Measurements from ENCODE around the gene PSME3. TPM values are rescaled to one million over a fixed set of nuclear protein-coding genes. Genes with fewer than 3 reads are reported as not detected.
"Not testable (repeated sequence)": the region's sequence is repeated elsewhere in the genome, so short reads cannot be mapped to it uniquely, and the experiment has no call there.

The PSME3 gene
- total RNA-seq, 1 donor from 2014 or later = 92.0 TPM

DNA sequence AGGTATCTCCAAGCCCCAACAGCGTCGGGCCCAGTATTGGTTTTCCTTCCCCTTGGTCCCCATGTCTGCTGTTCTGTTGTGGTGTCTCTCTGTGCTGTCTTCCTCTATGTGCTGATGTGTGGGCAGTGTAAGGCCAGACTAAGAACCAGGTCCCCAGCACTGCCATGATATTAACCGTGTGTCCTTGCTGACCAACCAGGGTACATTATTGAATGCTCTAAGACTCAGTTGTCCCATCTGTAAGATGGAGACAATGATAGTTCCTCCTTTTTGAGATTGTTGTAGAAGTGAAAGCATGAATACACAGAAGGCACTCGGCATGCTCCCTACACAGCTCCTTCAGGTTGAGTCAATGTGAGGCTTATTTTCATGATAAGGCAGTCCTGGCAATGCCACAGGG, 38.5 kb downstream of the PSME3 start:
- H3K27ac Mint-ChIP-seq = no peak overlapping the region
- H3K4me3 Mint-ChIP-seq = no peak overlapping the region
- H3K9me3 Mint-ChIP-seq = peaks cover 18% of the 10 kb centered on the region
- TF ChIP-seq, protein P1, sequence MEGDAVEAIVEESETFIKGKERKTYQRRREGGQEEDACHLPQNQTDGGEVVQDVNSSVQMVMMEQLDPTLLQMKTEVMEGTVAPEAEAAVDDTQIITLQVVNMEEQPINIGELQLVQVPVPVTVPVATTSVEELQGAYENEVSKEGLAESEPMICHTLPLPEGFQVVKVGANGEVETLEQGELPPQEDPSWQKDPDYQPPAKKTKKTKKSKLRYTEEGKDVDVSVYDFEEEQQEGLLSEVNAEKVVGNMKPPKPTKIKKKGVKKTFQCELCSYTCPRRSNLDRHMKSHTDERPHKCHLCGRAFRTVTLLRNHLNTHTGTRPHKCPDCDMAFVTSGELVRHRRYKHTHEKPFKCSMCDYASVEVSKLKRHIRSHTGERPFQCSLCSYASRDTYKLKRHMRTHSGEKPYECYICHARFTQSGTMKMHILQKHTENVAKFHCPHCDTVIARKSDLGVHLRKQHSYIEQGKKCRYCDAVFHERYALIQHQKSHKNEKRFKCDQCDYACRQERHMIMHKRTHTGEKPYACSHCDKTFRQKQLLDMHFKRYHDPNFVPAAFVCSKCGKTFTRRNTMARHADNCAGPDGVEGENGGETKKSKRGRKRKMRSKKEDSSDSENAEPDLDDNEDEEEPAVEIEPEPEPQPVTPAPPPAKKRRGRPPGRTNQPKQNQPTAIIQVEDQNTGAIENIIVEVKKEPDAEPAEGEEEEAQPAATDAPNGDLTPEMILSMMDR (IDR thresholded peaks at IDR 0.05; ENCODE audit: unreplicated experiment) = no peak
- H3K27me3 Mint-ChIP-seq (ENCODE audit: low read depth) = peaks cover 28% of the 10 kb centered on the region
- DNase-seq (ENCODE audit: low spot score in 2 of 2, unreplicated experiment in 2 of 2) = no peak
- peaks cover 3% of the 10 kb centered on the region for H3K36me3 Mint-ChIP-seq
- no peaks in the 10 kb centered on the region for H3K4me1 Mint-ChIP-seq

DNA sequence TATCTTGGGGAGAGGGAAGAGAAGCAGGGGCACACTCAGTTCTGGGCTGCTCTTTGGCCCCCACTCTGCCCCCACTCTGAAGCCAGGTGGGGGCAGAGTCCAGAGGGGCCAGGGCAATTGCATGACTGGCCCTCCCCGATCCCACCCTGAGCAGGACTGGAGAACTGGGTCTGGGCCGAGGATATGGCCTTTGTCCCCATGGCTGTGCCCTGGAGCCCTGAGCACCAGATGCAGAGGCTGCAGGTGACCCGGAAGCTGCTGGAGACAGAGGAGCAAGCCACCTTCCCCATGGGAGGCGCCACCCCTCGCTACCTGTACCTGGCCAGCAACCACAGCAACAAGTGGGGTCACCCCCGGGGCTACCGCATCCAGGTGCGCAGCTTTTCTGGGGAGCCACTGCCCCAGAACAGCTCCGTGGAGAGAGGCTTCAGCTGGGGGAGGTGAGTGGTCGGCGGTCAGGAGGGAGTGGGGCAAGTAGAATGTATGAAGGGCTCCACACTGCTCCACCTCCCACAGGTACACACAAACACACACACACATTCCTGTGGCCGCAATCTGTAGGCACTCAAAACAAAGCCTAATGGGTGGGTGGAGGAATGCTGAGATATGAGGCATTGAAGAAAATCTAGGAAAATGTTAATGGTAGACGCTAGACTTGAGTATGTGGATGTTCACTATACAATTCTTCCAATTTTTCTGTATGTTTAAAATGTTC, 39.2 kb downstream of the PSME3 start:
- Mint-ChIP-seq H3K27ac (no peak overlapping the region), H3K9me3 (peaks cover 18% of the 10 kb centered on the region), H3K36me3 (peaks cover 3% of the 10 kb centered on the region), H3K27me3 (ENCODE audit: low read depth) (peaks cover 32% of the 10 kb centered on the region), H3K4me1 (no peaks in the 10 kb centered on the region), H3K4me3 (no peak overlapping the region)
- no peak for DNase-seq (ENCODE audit: low spot score in 2 of 2, unreplicated experiment in 2 of 2)
- TF ChIP-seq, protein P1 (IDR thresholded peaks at IDR 0.05; ENCODE audit: unreplicated experiment) = no peak

GRCh38 chr17:42873315-42873714, 40.1 kb downstream of the PSME3 start:
- Mint-ChIP-seq H3K4me1 (no peaks in the 10 kb centered on the region), H3K27ac (no peak overlapping the region), H3K9me3 (peaks cover 18% of the 10 kb centered on the region)

DNA sequence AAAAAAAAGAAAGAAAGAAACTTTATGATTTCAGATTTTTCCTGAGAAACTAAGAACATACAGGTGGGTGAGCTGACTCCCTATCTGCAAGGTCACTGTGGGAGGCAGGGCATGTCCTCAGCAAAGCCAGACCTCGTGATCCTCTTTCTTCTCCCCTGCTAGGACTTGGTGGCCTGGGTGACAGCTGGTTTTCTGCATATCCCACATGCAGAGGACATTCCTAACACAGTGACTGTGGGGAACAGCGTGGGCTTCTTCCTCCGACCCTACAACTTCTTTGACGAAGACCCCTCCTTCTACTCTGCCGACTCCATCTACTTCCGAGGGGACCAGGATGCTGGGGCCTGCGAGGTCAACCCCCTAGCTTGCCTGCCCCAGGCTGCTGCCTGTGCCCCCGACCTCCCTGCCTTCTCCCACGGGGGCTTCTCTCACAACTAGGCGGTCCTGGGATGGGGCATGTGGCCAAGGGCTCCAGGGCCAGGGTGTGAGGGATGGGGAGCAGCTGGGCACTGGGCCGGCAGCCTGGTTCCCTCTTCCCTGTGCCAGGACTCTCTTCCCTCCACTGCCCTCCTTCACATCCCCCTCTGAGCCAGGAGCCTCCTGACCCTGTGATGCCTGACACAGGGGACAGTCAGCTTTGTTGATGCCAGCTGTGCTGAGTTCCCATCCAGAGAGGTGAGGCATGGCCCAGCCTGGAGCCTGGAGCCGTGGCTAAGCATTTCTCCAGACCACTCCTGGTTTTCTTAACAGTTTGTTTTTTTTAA, 40.9 kb downstream of the PSME3 start:
- DNase-seq (ENCODE audit: low spot score in 2 of 2, unreplicated experiment in 2 of 2) = not testable (repeated sequence)
- H3K27me3 Mint-ChIP-seq (ENCODE audit: low read depth) = peaks cover 49% of the 10 kb centered on the region
- peaks cover 18% of the 10 kb centered on the region for H3K9me3 Mint-ChIP-seq

More at GRCh38 chr17:42873315-42873714, 40.1 kb downstream of the PSME3 start:
- H3K27me3 Mint-ChIP-seq (ENCODE audit: low read depth) = peaks cover 41% of the 10 kb centered on the region
- no peak overlapping the region for H3K4me3 Mint-ChIP-seq
- TF ChIP-seq, protein P1 (IDR thresholded peaks at IDR 0.05; ENCODE audit: unreplicated experiment) = no peak
- DNase-seq (ENCODE audit: low spot score in 2 of 2, unreplicated experiment in 2 of 2) = no peak
- H3K36me3 Mint-ChIP-seq = peaks cover 3% of the 10 kb centered on the region

DNA sequence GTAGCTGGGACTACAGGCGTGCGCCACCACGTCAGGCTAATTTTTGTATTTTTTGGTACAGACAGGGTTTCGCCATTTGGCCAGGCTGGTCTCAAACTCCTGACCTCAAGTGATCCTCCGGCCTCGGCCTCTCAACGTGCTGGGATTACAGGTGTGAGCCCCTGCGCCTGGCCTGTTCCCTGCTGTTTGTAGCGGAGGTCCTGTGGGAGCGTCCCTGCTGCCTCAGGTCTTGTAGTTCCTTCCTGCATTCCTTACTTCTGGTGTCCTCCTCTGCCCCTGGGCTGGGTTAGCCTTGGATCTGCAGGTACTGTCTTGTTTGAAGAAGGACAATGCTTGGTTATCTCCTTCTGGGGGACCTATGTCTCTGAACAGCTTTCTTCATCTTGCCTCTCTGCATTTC, 43.8 kb downstream of the PSME3 start:
- no peaks in the 10 kb centered on the region for H3K36me3 Mint-ChIP-seq

More for the DNA sequence above, 40.9 kb downstream of the PSME3 start:
- not testable (repeated sequence) for H3K4me1 Mint-ChIP-seq, H3K27ac Mint-ChIP-seq, H3K4me3 Mint-ChIP-seq, H3K36me3 Mint-ChIP-seq

More for the DNA sequence above, 43.8 kb downstream of the PSME3 start:
- Mint-ChIP-seq H3K4me1 (no peaks in the 10 kb centered on the region), H3K9me3 (no peaks in the 10 kb centered on the region), H3K27me3 (ENCODE audit: low read depth) (peaks cover 69% of the 10 kb centered on the region), H3K4me3 (no peak overlapping the region), H3K27ac (no peak overlapping the region)
- TF ChIP-seq, protein P1 (IDR thresholded peaks at IDR 0.05; ENCODE audit: unreplicated experiment) = no peak
- DNase-seq (ENCODE audit: low spot score in 2 of 2, unreplicated experiment in 2 of 2) = no peak

Data from mesothelial cell of epicardium (in vitro differentiated cells).